A549 (cell line): Measurements from ENCODE around the gene CEP78. TPM values are rescaled to one million over a fixed set of nuclear protein-coding genes. Genes with fewer than 3 reads are reported as not detected.

Experiments used
- ATAC-seq, 2 experiments: fragments of 200-7000 bp in 1 of 2; fragments of >200 bp in 1 of 2; cut with Nextera tagmentation in 1 of 2; cut with Tn5 transposase in 1 of 2; 3 replicates each; pipeline versions ENCODE4 v1.8.0 to v1.9.1; 2018 to 2020; ENCODE audit warnings: mild to moderate bottlenecking in 1 of 2, moderate library complexity in 1 of 2
- CTCF ChIA-PET: fragments of 300-600 bp; sonication (Branson Sonifier 250); formaldehyde crosslinking; extraction: SDS; loops from one replicate; lab custom pipeline; 2021; ENCODE audit warnings: antibody characterized with exemption, inconsistent platforms; lab: Yijun Ruan, JAX
- POLR2A ChIA-PET: fragments of 350-600 bp; formaldehyde crosslinking; extraction: SDS; loops from one replicate; lab custom pipeline; 2021; ENCODE audit warnings: antibody characterized with exemption, inconsistent platforms; lab: Yijun Ruan, JAX
- DNase-seq, 2 experiments: peaks; one replicate each; pipeline versions ENCODE4 v3.0.0 to v3.0.0-alpha.2; 2011 to 2016; ENCODE audit warnings: low read depth in 1 of 2, low spot score in 1 of 2
- FAIRE-seq: peaks from 2 replicates; lab custom pipeline; 2011; peaks lifted over from hg19 to GRCh38; lab: Jason Lieb, UNC
- H3K27ac ChIP-seq, 2 experiments: fragments of >200 bp; sonication (Bioruptor Twin); formaldehyde crosslinking; 3 replicates each; pipeline ENCODE4 v1.5.1; 2016 to 2017
- H3K4me1 ChIP-seq: fragments of >200 bp; sonication (Bioruptor Twin); formaldehyde crosslinking; 3 replicates; pipeline ENCODE4 v1.6.1; 2016
- H3K4me2 ChIP-seq: fragments of >200 bp; sonication (Bioruptor Twin); formaldehyde crosslinking; 3 replicates; pipeline ENCODE4 v1.6.1; 2016
- H3K4me3 ChIP-seq: fragments of >200 bp; sonication (Bioruptor Twin); formaldehyde crosslinking; 3 replicates; pipeline ENCODE4 v1.5.1; 2016
- H3K9me3 ChIP-seq: fragments of >200 bp; sonication (Bioruptor Twin); formaldehyde crosslinking; 3 replicates; pipeline ENCODE4 v1.6.1; 2016
- CBX2 ChIP-seq: fragments of 200-600 bp; sonication (generic); IDR thresholded peaks from 2 replicates; pipeline ENCODE4 v1.6.1; 2016; ENCODE audit warnings: low read depth, mild to moderate bottlenecking, borderline replicate concordance
- CBX8 ChIP-seq: fragments of 200-600 bp; sonication (generic); IDR thresholded peaks from 2 replicates; pipeline ENCODE4 v1.6.1; 2016
- CHD4 ChIP-seq: fragments of 200-600 bp; sonication (generic); IDR thresholded peaks from 2 replicates; pipeline ENCODE4 v1.6.1; 2016; ENCODE audit warnings: antibody characterized with exemption, mild to moderate bottlenecking, borderline replicate concordance
- CTCF ChIP-seq: fragments of >200 bp; sonication (Bioruptor Twin); formaldehyde crosslinking; IDR thresholded peaks from 3 replicates; pipeline ENCODE4 v1.5.1; 2016
- EP300 ChIP-seq, 2 experiments: fragments of >200 bp; sonication (Bioruptor Twin); formaldehyde crosslinking; IDR thresholded peaks; 2 replicates in 1 of 2; 3 replicates in 1 of 2; pipeline ENCODE4 v1.6.1; 2016 to 2017
- ESRRA ChIP-seq: fragments of 150-350 bp; IDR thresholded peaks from 2 replicates; pipeline ENCODE4 v1.6.1; 2014; ENCODE audit warnings: mild to moderate bottlenecking, low read length, borderline replicate concordance
- FOXS1 ChIP-seq: fragments of 250-450 bp; sonication (Bioruptor Pico); IDR thresholded peaks from 2 replicates; pipeline ENCODE4 v1.5.0; 2020; ENCODE audit warnings: mild to moderate bottlenecking, moderate library complexity
- GATA3 ChIP-seq: IDR thresholded peaks from 2 replicates; pipeline ENCODE4 v1.6.1; 2012; ENCODE audit warnings: borderline replicate concordance
- HDAC2 ChIP-seq: fragments of 200-600 bp; sonication (generic); IDR thresholded peaks from 2 replicates; pipeline ENCODE4 v1.6.1; 2016
- HES2 ChIP-seq: fragments of >200 bp; sonication (Bioruptor Twin); formaldehyde crosslinking; IDR thresholded peaks from 2 replicates; pipeline ENCODE4 v1.6.1; 2016
- HEYL ChIP-seq: fragments of 250-450 bp; sonication (Bioruptor Pico); IDR thresholded peaks from 2 replicates; pipeline ENCODE4 v1.8.0; 2021; ENCODE audit warnings: mild to moderate bottlenecking, moderate library complexity
- HOXA7 ChIP-seq: fragments of 250-450 bp; sonication (Bioruptor Pico); IDR thresholded peaks from 2 replicates; pipeline ENCODE4 v1.5.0; 2020; ENCODE audit warnings: mild to moderate bottlenecking, moderate library complexity
- JUN ChIP-seq, 2 experiments: fragments of >200 bp; sonication (Bioruptor Twin); formaldehyde crosslinking; IDR thresholded peaks; 2 replicates in 1 of 2; 3 replicates in 1 of 2; pipeline ENCODE4 v1.6.1; 2016 to 2017
- KDM1A ChIP-seq: fragments of 200-600 bp; sonication (generic); IDR thresholded peaks from 2 replicates; pipeline ENCODE4 v1.6.1; 2016; ENCODE audit warnings: low read depth, mild to moderate bottlenecking
- MAX ChIP-seq: IDR thresholded peaks from 2 replicates; pipeline ENCODE4 v1.6.1; 2012
- NR3C1 ChIP-seq: fragments of >200 bp; sonication (Bioruptor Twin); formaldehyde crosslinking; IDR thresholded peaks from 3 replicates; pipeline ENCODE4 v1.6.1; 2017
- POLR2A ChIP-seq: IDR thresholded peaks from 2 replicates; pipeline ENCODE4 v1.6.1; 2012; ENCODE audit warnings: mild to moderate bottlenecking, low read length
- RAD21 ChIP-seq, 2 experiments: fragments of >200 bp in 1 of 2; sonication (Bioruptor Twin) in 1 of 2; formaldehyde crosslinking in 1 of 2; IDR thresholded peaks in 1 of 2; conservative IDR thresholded peaks in 1 of 2; 2 replicates in 1 of 2; 3 replicates in 1 of 2; pipeline ENCODE4 v1.6.1; 2012 to 2018; ENCODE audit warnings: inconsistent platforms in 1 of 2
- RARB ChIP-seq: fragments of 250-450 bp; sonication (Bioruptor Pico); IDR thresholded peaks from 2 replicates; pipeline ENCODE4 v1.8.0; 2021; ENCODE audit warnings: mild to moderate bottlenecking, moderate library complexity
- SMC3 ChIP-seq: fragments of >200 bp; sonication (Bioruptor Twin); formaldehyde crosslinking; IDR thresholded peaks from 3 replicates; pipeline ENCODE4 v1.6.1; 2018; ENCODE audit warnings: inconsistent platforms
- SREBF2 ChIP-seq: fragments of 450-650 bp; IDR thresholded peaks from 2 replicates; pipeline ENCODE4 v1.6.1; 2014; ENCODE audit warnings: mild to moderate bottlenecking, moderate library complexity
- TFCP2L1 ChIP-seq: fragments of 250-450 bp; sonication (Bioruptor Pico); IDR thresholded peaks from 2 replicates; pipeline ENCODE4 v1.5.0; 2021; ENCODE audit warnings: mild to moderate bottlenecking
- USF2 ChIP-seq: fragments of 450-650 bp; IDR thresholded peaks from 2 replicates; pipeline ENCODE4 v1.6.1; 2014; ENCODE audit warnings: antibody characterized with exemption
- ZC3H11A ChIP-seq: fragments of 450-650 bp; IDR thresholded peaks from 2 replicates; pipeline ENCODE4 v1.6.1; 2014; ENCODE audit warnings: antibody characterized with exemption, mild to moderate bottlenecking
- ZFP36 ChIP-seq: fragments of 450-650 bp; IDR thresholded peaks from 2 replicates; pipeline ENCODE4 v1.6.1; 2014; ENCODE audit warnings: borderline replicate concordance; ENCODE audit not compliant: partially characterized antibody
- ZNF302 ChIP-seq: fragments of 250-450 bp; sonication (Bioruptor Pico); IDR thresholded peaks from 2 replicates; pipeline ENCODE4 v1.9.0; 2021; ENCODE audit warnings: inconsistent platforms, mild to moderate bottlenecking, moderate library complexity
- ZSCAN20 ChIP-seq: fragments of 250-450 bp; sonication (Bioruptor Pico); IDR thresholded peaks from 2 replicates; pipeline ENCODE4 v1.8.0; 2022; ENCODE audit warnings: mild to moderate bottlenecking, moderate library complexity
- WGBS: methylation state at CpG from one replicate; pipeline ENCODE4 v1.1.6; 2017; ENCODE audit errors: missing lambda C conversion rate; 5-methylcytosine and 5-hydroxymethylcytosine counted together
- polyA plus RNA-seq, 4 experiments: library from polyadenylated mRNA; depleted of rRNA in 3 of 4; stranded (reverse); fragments of >200 nt; fragmentation: RNase III in 1 of 4; extraction: RNeasy Plus Mini Kit Qiagen cat#74134 plus additional on column Dnase treatment in 1 of 4; gene quantifications; 2 replicates in 3 of 4; 3 replicates in 1 of 4; pipeline ENCODE4 v1.2.3, GENCODE V29; 2011 to 2017
- TF ChIP-seq, protein P1 (sequence below): fragments of 250-450 bp; sonication (Bioruptor Pico); IDR thresholded peaks from 2 replicates; pipeline ENCODE4 v1.5.0; 2020; ENCODE audit warnings: low read depth, mild to moderate bottlenecking, moderate library complexity

The CEP78 gene
- polyA plus RNA-seq, 2 of the 4 experiments (the other 2 are of a cell fraction), result 16.5 to 28.9 TPM

GRCh38 chr9:78212868-78213267, 23.0 kb upstream of the CEP78 start:
- no peak for FAIRE-seq
- ATAC-seq, result no peak
- POLR2A ChIA-PET, result no interaction called here
- Histone ChIP-seq H3K4me2 (no peak overlapping the region), H3K4me1 (no peaks in the 10 kb centered on the region), H3K9me3 (no peaks in the 10 kb centered on the region), H3K4me3 (no peak overlapping the region), H3K27ac (no peak overlapping the region)
- CTCF ChIA-PET, result no interaction called here
- TF ChIP-seq CBX2, result no peak
- no peak for TF ChIP-seq ZC3H11A
- no peak for TF ChIP-seq HEYL
- no peak for TF ChIP-seq USF2
- no peak for TF ChIP-seq GATA3
- no peak for DNase-seq

DNA sequence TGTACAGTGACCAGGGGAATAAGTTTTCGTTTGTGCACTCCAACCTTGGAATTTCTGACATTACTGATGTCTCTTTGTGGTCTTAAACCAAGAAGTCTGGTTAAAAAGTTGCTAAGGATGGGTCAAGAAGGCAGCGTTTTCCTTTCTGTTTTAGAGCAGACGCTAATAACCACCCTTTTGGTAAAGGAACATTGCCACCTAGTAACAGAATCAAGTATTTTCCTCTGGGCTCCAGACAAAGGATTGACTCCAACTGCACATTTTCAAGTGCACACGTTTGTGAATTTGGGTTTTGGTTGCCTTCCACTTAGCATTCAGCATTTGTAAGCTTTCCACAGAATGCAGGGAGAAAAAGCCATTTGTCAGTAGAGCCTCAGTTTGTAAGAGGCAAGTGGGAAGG, 22.2 kb upstream of the CEP78 start:
- WGBS, result 22% methylated on average over 4 of the region's 4 CpGs
- ATAC-seq (peak; percentile 70 to 78; a peak in 4 of 6 replicates), FAIRE-seq (no peak)

GRCh38 chr9:78214492-78214891, 21.4 kb upstream of the CEP78 start:
- CTCF ChIA-PET, result interaction anchor here (0.7 to 1.7 kb wide), 4 partner anchors 8 to 259 kb away, joined by 3 to 7 read pairs (median 3); no protein-coding TSS in a partner anchor
- H3K9me3 ChIP-seq, result no peaks in the 10 kb centered on the region
- no peaks in the 10 kb centered on the region for H3K4me1 ChIP-seq
- 79% methylated on average over 1 of the region's 1 CpG for WGBS
- TF ChIP-seq CBX8, result no peak
- TF ChIP-seq SREBF2, result no peak
- no peak for TF ChIP-seq JUN (IDR thresholded peaks at IDR 0.05)
- no peak for TF ChIP-seq HEYL
- no peak for TF ChIP-seq HOXA7
- TF ChIP-seq EP300 (IDR thresholded peaks at IDR 0.05), result no peak
- FAIRE-seq, result no peak
- no peak for DNase-seq
- no peak overlapping the region for H3K27ac ChIP-seq
- no peak overlapping the region for H3K4me3 ChIP-seq
- no peak for ATAC-seq
- no peak overlapping the region for H3K4me2 ChIP-seq
- POLR2A ChIA-PET, result no interaction called here

More for the DNA sequence above, 22.2 kb upstream of the CEP78 start:
- no peak overlapping the region for H3K4me3 ChIP-seq
- peak in 1 of 2 experiments; percentile 23 for DNase-seq
- H3K9me3 ChIP-seq, result no peaks in the 10 kb centered on the region
- H3K4me2 ChIP-seq, result 0 out of 3 replicates have a peak overlapping the region, but pooled peaks have one; percentile 11
- H3K4me1 ChIP-seq, result no peaks in the 10 kb centered on the region
- ChIA-PET CTCF (interaction anchor here (0.7 to 1.7 kb wide), 4 partner anchors 9 to 259 kb away, joined by 3 to 7 read pairs (median 3); no protein-coding TSS in a partner anchor), POLR2A (interaction anchor here (0.6 kb wide), 1 partner anchor 650 kb away, joined by 3 read pairs; no protein-coding TSS in a partner anchor)
- H3K27ac ChIP-seq, result no peak overlapping the region
- TF ChIP-seq CTCF, result peak; percentile 34
- no peak for TF ChIP-seq HES2
- TF ChIP-seq, protein P1, sequence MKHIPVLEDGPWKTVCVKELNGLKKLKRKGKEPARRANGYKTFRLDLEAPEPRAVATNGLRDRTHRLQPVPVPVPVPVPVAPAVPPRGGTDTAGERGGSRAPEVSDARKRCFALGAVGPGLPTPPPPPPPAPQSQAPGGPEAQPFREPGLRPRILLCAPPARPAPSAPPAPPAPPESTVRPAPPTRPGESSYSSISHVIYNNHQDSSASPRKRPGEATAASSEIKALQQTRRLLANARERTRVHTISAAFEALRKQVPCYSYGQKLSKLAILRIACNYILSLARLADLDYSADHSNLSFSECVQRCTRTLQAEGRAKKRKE (CRISPR knock-in tag), result no peak
- TF ChIP-seq RAD21 (conservative IDR thresholded peaks at IDR 0.05 in 1 of 2, IDR thresholded peaks at IDR 0.05 in 1 of 2), result peak; percentile 35 to 39; a peak in 4 of 5 replicates
- TF ChIP-seq ZC3H11A, result no peak

- Histone ChIP-seq H3K4me3 (no peak overlapping the region), H3K4me1 (no peaks in the 10 kb centered on the region), H3K4me2 (no peak overlapping the region), H3K9me3 (no peaks in the 10 kb centered on the region), H3K27ac (no peak overlapping the region)
- no peak for FAIRE-seq
- POLR2A ChIA-PET, result no interaction called here
- DNase-seq, result no peak
- no peak for ATAC-seq
- CTCF ChIA-PET, result interaction anchor here (0.6 to 1.7 kb wide), 3 partner anchors 19 to 781 kb away, joined by 3 to 5 read pairs (median 3); no protein-coding TSS in a partner anchor
- 52% methylated on average over 2 of the region's 2 CpGs for WGBS
- no peak for TF ChIP-seq MAX
- no peak for TF ChIP-seq RAD21 (conservative IDR thresholded peaks at IDR 0.05 in 1 of 2, IDR thresholded peaks at IDR 0.05 in 1 of 2)
- no peak for TF ChIP-seq FOXS1 (CRISPR knock-in tag)
- no peak for TF ChIP-seq ESRRA
- no peak for TF ChIP-seq HDAC2
- no peak for TF ChIP-seq SMC3
- TF ChIP-seq ZSCAN20 (CRISPR knock-in tag), result no peak
- TF ChIP-seq, protein P1 (CRISPR knock-in tag), result no peak
- no peak for TF ChIP-seq KDM1A
- TF ChIP-seq TFCP2L1, result no peak
- TF ChIP-seq CBX2, result no peak
- TF ChIP-seq NR3C1, result no peak
- TF ChIP-seq ZNF302, result no peak
- TF ChIP-seq RARB (CRISPR knock-in tag), result no peak
- TF ChIP-seq POLR2A, result no peak
- TF ChIP-seq CHD4, result no peak
- no peak for TF ChIP-seq ZFP36
These were observed 20.2 kb upstream of the CEP78 start for GRCh38 chr9:78215706-78216105.
